HL-60 (cell line): ENCODE data around the gene SLC17A2.

Source experiments
- CTCF ChIP-seq: IDR thresholded peaks from one replicate; pipeline ENCODE4 v1.5.1; 2011; ENCODE audit warnings: low read length, control low read depth, inconsistent platforms; ENCODE audit not compliant: insufficient read depth
- GABPA ChIP-seq: IDR thresholded peaks from 2 replicates; pipeline ENCODE4 v1.6.1; 2012; ENCODE audit warnings: low read depth
- POLR2AphosphoS5 ChIP-seq: IDR thresholded peaks from 2 replicates; pipeline ENCODE4 v1.6.1; 2012; ENCODE audit warnings: low read depth
- REST ChIP-seq: IDR thresholded peaks from 2 replicates; pipeline ENCODE4 v1.6.1; 2012; ENCODE audit warnings: low read depth; ENCODE audit not compliant: insufficient replicate concordance
- SPI1 ChIP-seq: IDR thresholded peaks from 2 replicates; pipeline ENCODE4 v1.6.1; 2012; ENCODE audit warnings: low read depth, mild to moderate bottlenecking, borderline replicate concordance

GRCh38 chr6:25944688-25945574 lies 14.4 kb upstream of the SLC17A2 start:
- TF ChIP-seq POLR2AphosphoS5 (no peak), CTCF (no peak), REST (no peak), GABPA (no peak), SPI1 (no peak)
